Trophoblast cell (in vitro differentiated cells and primary cell): ENCODE data around the gene LIMK1.

ENCODE experiments used
- DNase-seq, 2 donors: peaks; one replicate each; pipeline ENCODE4 v3.0.0-alpha.2; 2016
- H2AFZ ChIP-seq: 2 replicates; pipeline ENCODE4 v1.6.1; 2013; ENCODE audit warnings: low read length, moderate library complexity, mild to moderate bottlenecking; ENCODE audit not compliant: insufficient read depth, poor library complexity
- H2AK5ac ChIP-seq: 2 replicates; pipeline ENCODE4 v1.6.1; 2013; ENCODE audit warnings: mild to moderate bottlenecking, low read length
- H2BK120ac ChIP-seq: 2 replicates; pipeline ENCODE4 v1.6.1; 2013; ENCODE audit warnings: low read length, mild to moderate bottlenecking, moderate library complexity; ENCODE audit not compliant: insufficient read depth, poor library complexity
- H2BK12ac ChIP-seq: 2 replicates; pipeline ENCODE4 v1.6.1; 2013; ENCODE audit warnings: mild to moderate bottlenecking, low read length, moderate library complexity
- H2BK5ac ChIP-seq: 2 replicates; pipeline ENCODE4 v1.6.1; 2013; ENCODE audit warnings: low read length, low read depth, moderate library complexity, mild to moderate bottlenecking; ENCODE audit not compliant: poor library complexity
- H3K14ac ChIP-seq: 2 replicates; pipeline ENCODE4 v1.6.1; 2013; ENCODE audit warnings: mild to moderate bottlenecking, low read length
- H3K18ac ChIP-seq: 2 replicates; pipeline ENCODE4 v1.6.1; 2013; ENCODE audit warnings: mild to moderate bottlenecking, low read length
- H3K23ac ChIP-seq: 2 replicates; pipeline ENCODE4 v1.6.1; 2013; ENCODE audit warnings: low read length
- H3K27ac ChIP-seq: 2 replicates; pipeline ENCODE4 v1.5.1; 2013; ENCODE audit warnings: low read depth, mild to moderate bottlenecking, inconsistent platforms, low read length, moderate library complexity
- H3K27me3 ChIP-seq: 2 replicates; pipeline ENCODE4 v1.6.1; 2013; ENCODE audit warnings: inconsistent platforms, mild to moderate bottlenecking, low read length, moderate library complexity; ENCODE audit not compliant: insufficient read depth
- H3K36me3 ChIP-seq, 2 experiments: 1 replicate in 1 of 2; 2 replicates in 1 of 2; pipeline ENCODE4 v1.6.1; 2013; ENCODE audit warnings: low read length in 2 of 2, mild to moderate bottlenecking in 2 of 2, moderate library complexity in 1 of 2; ENCODE audit not compliant: insufficient read depth in 2 of 2, control insufficient read depth in 1 of 2
- H3K4ac ChIP-seq: 2 replicates; pipeline ENCODE4 v1.6.1; 2013; ENCODE audit warnings: low read depth, mild to moderate bottlenecking, low read length, moderate library complexity
- H3K4me1 ChIP-seq, 2 experiments: 1 replicate in 1 of 2; 2 replicates in 1 of 2; pipeline ENCODE4 v1.6.1; 2013; ENCODE audit warnings: low read length in 2 of 2, mild to moderate bottlenecking in 2 of 2, moderate library complexity in 1 of 2; ENCODE audit not compliant: insufficient read depth in 2 of 2, control insufficient read depth in 1 of 2
- H3K4me2 ChIP-seq: 2 replicates; pipeline ENCODE4 v1.6.1; 2013; ENCODE audit warnings: inconsistent platforms, mild to moderate bottlenecking, low read length, moderate library complexity
- H3K4me3 ChIP-seq: 2 replicates; pipeline ENCODE4 v1.5.1; 2013; ENCODE audit warnings: mild to moderate bottlenecking, low read depth, low read length, inconsistent platforms
- H3K79me1 ChIP-seq: one replicate; pipeline ENCODE4 v1.6.1; 2013; ENCODE audit warnings: low read length
- H3K79me2 ChIP-seq: 2 replicates; pipeline ENCODE4 v1.6.1; 2013; ENCODE audit warnings: low read length, mild to moderate bottlenecking; ENCODE audit not compliant: control insufficient read depth, insufficient read depth, poor library complexity
- H3K9ac ChIP-seq: 2 replicates; pipeline ENCODE4 v1.6.1; 2013; ENCODE audit warnings: mild to moderate bottlenecking, low read length
- H3K9me3 ChIP-seq: 2 replicates; pipeline ENCODE4 v1.6.1; 2013; ENCODE audit warnings: low read depth, mild to moderate bottlenecking, control low read depth, inconsistent platforms, low read length; ENCODE audit not compliant: insufficient read depth
- H4K12ac ChIP-seq: 2 replicates; pipeline ENCODE4 v1.6.1; 2013; ENCODE audit warnings: low read depth, mild to moderate bottlenecking, low read length, moderate library complexity
- H4K8ac ChIP-seq: 2 replicates; pipeline ENCODE4 v1.6.1; 2013; ENCODE audit warnings: low read depth, mild to moderate bottlenecking, low read length, moderate library complexity
- H4K91ac ChIP-seq: one replicate; pipeline ENCODE4 v1.6.1; 2013; ENCODE audit warnings: low read depth, mild to moderate bottlenecking, low read length, moderate library complexity
- WGBS: extraction: QIAGEN DNeasy Blood & Tissue Kit; methylation state at CpG from one replicate; pipeline ENCODE4 v1.1.7; 2013; ENCODE audit warnings: missing lambda C conversion rate; ENCODE audit not compliant: insufficient read length, insufficient coverage; ENCODE audit errors: extremely low coverage; 5-methylcytosine and 5-hydroxymethylcytosine counted together

Gene LIMK1

GRCh38 chr7:74155810-74156395, 72.3 kb downstream of the LIMK1 start:
- Histone ChIP-seq H4K12ac (no peak overlapping the region), H3K4me3 (no peak overlapping the region), H3K9ac (no peak overlapping the region), H2AK5ac (no peak overlapping the region), H3K4me1 (peaks cover 3 to 7% of the 10 kb centered on the region in 2 experiments), H4K8ac (no peak overlapping the region), H3K14ac (no peak overlapping the region), H2BK12ac (no peak overlapping the region), H3K27ac (no peak overlapping the region), H2BK5ac (no peak overlapping the region), H3K18ac (no peak overlapping the region), H3K4me2 (no peak overlapping the region), H4K91ac (no peak overlapping the region), H2AFZ (no peak overlapping the region), H3K36me3 (no peaks in the 10 kb centered on the region), H3K79me2 (no peaks in the 10 kb centered on the region), H3K79me1 (no peaks in the 10 kb centered on the region), H3K23ac (no peak overlapping the region), H3K4ac (no peak overlapping the region), H3K27me3 (no peaks in the 10 kb centered on the region), H2BK120ac (no peak overlapping the region), H3K9me3 (no peaks in the 10 kb centered on the region)
- WGBS: no CpG with 5 or more reads among the region's 9 CpGs
- DNase-seq: peak; percentile 74 to 92

- no peak overlapping the region for H2BK120ac ChIP-seq
- no peak overlapping the region for H3K14ac ChIP-seq
- no peaks in the 10 kb centered on the region for H3K27me3 ChIP-seq
- H4K91ac ChIP-seq: no peak overlapping the region
- no peak overlapping the region for H2AFZ ChIP-seq
- no peak overlapping the region for H3K4me3 ChIP-seq
- no peak overlapping the region for H3K27ac ChIP-seq
- no peak overlapping the region for H4K12ac ChIP-seq
- H2BK5ac ChIP-seq: no peak overlapping the region
- no peaks in the 10 kb centered on the region for H3K9me3 ChIP-seq
- peak; percentile 33 to 71 for DNase-seq
- H3K79me2 ChIP-seq: no peaks in the 10 kb centered on the region
- no peak overlapping the region for H3K18ac ChIP-seq
- no peak overlapping the region for H3K4ac ChIP-seq
- H3K9ac ChIP-seq: no peak overlapping the region
- H3K79me1 ChIP-seq: no peaks in the 10 kb centered on the region
- no peak overlapping the region for H2BK12ac ChIP-seq
- H3K36me3 ChIP-seq: no peaks in the 10 kb centered on the region
- peaks cover 3 to 7% of the 10 kb centered on the region in 2 experiments for H3K4me1 ChIP-seq
- no peak overlapping the region for H3K23ac ChIP-seq
- no CpG with 5 or more reads among the region's 9 CpGs for WGBS
- no peak overlapping the region for H3K4me2 ChIP-seq
- no peak overlapping the region for H2AK5ac ChIP-seq
- no peak overlapping the region for H4K8ac ChIP-seq
Observed at GRCh38 chr7:74157605-74158004, 74.0 kb downstream of the LIMK1 start.

- no peaks in the 10 kb centered on the region for H3K27me3 ChIP-seq
- peaks cover 0 to 4% of the 10 kb centered on the region in 2 experiments for H3K4me1 ChIP-seq
- no peak overlapping the region for H3K14ac ChIP-seq
- no peak overlapping the region for H2BK120ac ChIP-seq
- H3K79me1 ChIP-seq: no peaks in the 10 kb centered on the region
- no peak overlapping the region for H4K12ac ChIP-seq
- no peak overlapping the region for H2AFZ ChIP-seq
- H4K91ac ChIP-seq: no peak overlapping the region
- H2AK5ac ChIP-seq: no peak overlapping the region
- WGBS: no CpG with 5 or more reads among the region's 7 CpGs
- no peaks in the 10 kb centered on the region for H3K79me2 ChIP-seq
- H3K36me3 ChIP-seq: no peaks in the 10 kb centered on the region
- no peak overlapping the region for H3K27ac ChIP-seq
- H3K18ac ChIP-seq: no peak overlapping the region
- H2BK5ac ChIP-seq: no peak overlapping the region
- no peak overlapping the region for H3K23ac ChIP-seq
- H3K9me3 ChIP-seq: no peaks in the 10 kb centered on the region
- no peak overlapping the region for H3K9ac ChIP-seq
- H3K4me3 ChIP-seq: no peak overlapping the region
- DNase-seq: peak; percentile 42 to 71
- H3K4ac ChIP-seq: no peak overlapping the region
- no peak overlapping the region for H4K8ac ChIP-seq
- no peak overlapping the region for H3K4me2 ChIP-seq
- no peak overlapping the region for H2BK12ac ChIP-seq
Observed at GRCh38 chr7:74164985-74165456, 81.4 kb downstream of the LIMK1 start.

GRCh38 chr7:74165867-74166593, 82.4 kb downstream of the LIMK1 start:
- DNase-seq: peak; percentile 86 to 91
- no peak overlapping the region for H2BK12ac ChIP-seq
- H3K14ac ChIP-seq: no peak overlapping the region
- WGBS: no CpG with 5 or more reads among the region's 15 CpGs
- no peak overlapping the region for H3K4me2 ChIP-seq
- H4K8ac ChIP-seq: no peak overlapping the region
- H3K27me3 ChIP-seq: no peaks in the 10 kb centered on the region
- H3K36me3 ChIP-seq: no peaks in the 10 kb centered on the region
- no peak overlapping the region for H3K18ac ChIP-seq
- H3K79me2 ChIP-seq: no peaks in the 10 kb centered on the region
- no peaks in the 10 kb centered on the region for H3K4me1 ChIP-seq
- no peaks in the 10 kb centered on the region for H3K79me1 ChIP-seq
- no peak overlapping the region for H3K27ac ChIP-seq
- no peak overlapping the region for H4K91ac ChIP-seq
- no peak overlapping the region for H2AK5ac ChIP-seq
- H2BK5ac ChIP-seq: no peak overlapping the region
- no peak overlapping the region for H2AFZ ChIP-seq
- H4K12ac ChIP-seq: no peak overlapping the region
- no peaks in the 10 kb centered on the region for H3K9me3 ChIP-seq
- no peak overlapping the region for H3K4me3 ChIP-seq
- H2BK120ac ChIP-seq: no peak overlapping the region
- H3K23ac ChIP-seq: no peak overlapping the region
- no peak overlapping the region for H3K9ac ChIP-seq
- no peak overlapping the region for H3K4ac ChIP-seq
